ENCODE results near the gene IL3RA.
"Not testable (repeated sequence)": the region's sequence is repeated elsewhere in the genome, so short reads cannot be mapped to it uniquely, and the experiment has no call there.

Gene IL3RA

DNA sequence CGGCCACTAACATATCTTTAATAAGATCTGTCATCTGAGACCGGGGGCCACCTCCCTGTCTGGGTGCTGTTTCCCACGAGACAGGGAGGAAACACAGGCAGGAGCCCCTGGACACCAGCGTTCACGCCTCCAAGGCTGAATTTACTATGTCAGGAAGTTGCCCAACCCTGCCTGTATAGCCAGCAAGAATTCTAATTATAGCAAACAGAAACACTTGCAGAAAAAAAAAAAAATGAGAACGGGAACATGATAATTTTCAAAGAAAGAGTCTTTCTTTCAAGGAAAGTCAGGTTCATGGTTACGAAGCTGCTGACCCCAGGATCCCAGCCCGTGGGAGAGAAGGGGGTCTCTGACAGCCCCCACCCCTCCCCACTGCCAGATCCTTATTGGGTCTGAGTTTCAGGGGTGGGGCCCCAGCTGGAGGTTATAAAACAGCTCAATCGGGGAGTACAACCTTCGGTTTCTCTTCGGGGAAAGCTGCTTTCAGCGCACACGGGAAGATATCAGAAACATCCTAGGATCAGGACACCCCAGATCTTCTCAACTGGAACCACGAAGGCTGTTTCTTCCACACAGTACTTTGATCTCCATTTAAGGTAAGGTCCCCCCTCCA lies at the start of gene IL3RA:
Gene IL3RA, plus strand, starts transcription at position 455 of the 613 bp plus-strand sequence. CDS start 4,981 bp downstream, outside the sequence.
- no peak for DNase-seq (ENCODE audit: low spot score)

DNA sequence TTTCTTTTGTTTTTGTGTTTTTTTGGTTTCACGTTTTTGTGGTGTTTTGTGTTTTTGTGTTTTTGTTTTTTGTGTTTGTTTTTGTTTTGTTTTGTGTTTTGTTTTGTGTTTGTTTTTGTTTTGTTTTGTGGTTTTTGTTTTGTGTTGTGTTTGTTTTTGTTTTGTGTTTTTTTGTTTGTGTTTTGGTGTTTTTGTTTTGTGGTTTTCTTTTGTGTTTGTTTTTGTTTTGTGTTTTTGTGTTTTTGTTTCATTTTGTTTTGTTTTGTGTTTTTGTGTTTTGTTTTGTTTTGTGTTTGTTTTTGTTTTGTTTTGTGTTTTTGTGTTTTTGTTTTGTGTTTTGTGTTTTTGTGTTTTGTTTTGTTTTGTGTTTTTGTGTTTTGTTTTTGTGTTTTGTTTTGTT lies 47.0 kb upstream of the IL3RA start:
- no peak for DNase-seq (ENCODE audit: low spot score)

DNA sequence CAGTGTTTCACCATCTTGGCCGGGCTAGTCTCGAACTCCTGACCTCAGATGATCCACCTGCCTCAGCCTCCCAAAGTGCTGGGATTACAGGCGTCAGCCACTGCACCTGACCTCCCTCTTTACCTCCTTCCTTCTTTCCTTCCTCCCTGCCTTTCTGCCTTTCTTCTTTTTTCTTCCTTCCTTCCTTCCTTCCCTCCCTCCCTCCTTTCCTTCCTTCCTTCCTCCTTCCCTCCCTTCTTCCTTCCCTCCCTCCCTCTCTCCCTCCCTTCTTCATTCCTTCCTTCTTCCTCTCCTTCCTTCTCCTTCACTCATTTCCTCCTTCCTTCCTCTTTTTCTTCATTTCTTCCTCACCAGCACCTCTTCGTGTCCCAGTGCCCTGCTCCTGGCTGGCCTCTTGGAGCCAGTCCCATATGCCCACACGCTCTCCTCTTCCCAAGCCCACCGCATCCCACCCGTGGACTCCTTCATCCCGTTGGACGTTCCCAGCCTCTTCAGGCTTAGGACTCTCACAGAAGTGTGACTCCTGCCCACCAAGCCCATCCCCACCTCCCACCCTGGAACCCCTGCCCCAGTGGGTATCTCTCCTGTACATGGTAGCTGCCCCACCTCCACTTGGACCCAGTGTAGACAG lies 45.4 kb upstream of the IL3RA start:
- no peak for DNase-seq (ENCODE audit: low spot score)

DNA sequence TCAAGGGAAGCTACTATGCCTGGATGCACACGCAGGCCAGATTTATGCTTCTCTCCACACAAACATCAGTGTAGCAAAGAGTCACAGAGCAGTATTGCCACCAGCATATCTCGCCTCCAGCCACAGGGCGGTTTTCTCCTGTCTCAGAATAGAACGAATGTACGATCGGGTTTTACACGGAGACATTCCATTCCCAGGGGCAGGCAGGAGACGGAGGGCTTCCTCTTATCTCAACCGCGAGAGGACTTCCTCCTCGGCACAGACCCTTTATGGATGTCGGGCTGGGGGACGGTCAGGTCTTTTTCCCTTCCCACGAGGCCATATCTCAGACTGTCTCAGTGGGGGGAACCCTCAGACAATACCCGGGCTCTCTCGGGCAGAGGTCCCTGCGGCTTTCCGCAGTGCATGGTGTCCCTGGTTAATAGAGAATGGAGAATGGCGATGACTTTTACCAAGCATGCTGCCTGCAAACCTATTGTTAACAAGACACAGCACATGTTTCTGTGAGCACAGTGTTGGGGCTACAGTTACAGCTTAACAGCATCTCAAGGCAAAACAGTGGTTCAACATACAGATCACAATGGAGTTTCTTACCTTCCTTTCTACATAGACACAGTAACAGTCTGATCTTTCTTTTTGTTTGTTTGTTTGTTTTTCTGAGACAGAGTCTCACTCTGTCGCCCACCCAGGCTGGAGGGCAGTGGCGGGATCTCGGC lies 43.9 kb upstream of the IL3RA start:
- DNase-seq (ENCODE audit: low spot score): no peak

DNA sequence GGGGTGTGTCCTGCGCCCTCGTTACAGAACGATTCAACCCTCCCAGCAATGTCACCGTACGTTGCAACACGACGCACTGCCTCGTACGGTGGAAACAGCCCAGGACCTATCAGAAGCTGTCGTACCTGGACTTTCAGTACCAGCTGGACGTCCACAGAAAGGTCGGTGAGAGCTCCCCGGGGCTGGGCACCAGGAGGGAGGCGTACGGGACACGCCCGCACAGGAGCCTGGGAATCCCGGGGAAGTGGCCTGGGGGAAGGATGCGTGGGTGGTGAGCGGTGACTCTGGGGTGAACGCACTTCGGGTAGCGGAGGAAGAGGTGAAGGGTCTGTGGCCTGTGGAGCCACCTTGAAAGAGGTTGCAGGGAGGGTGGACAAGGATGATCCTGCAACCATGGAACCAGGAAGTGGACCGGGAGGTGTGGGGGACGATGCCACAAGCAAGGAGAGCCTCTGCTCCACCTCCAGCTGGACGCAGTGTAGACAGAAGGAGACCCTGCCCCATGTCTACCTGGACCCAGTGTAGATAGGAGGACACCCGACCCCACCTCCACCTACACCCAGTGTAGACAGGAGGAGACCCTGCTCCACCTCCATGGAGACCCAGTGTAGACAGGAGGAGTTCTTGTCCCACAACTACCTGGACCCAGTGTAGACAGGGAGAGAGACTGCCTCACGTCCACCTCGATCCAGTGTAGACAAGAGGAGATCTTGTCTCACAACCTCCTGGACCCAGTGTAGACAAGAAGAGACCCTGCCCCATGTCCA lies 42.1 kb upstream of the IL3RA start:
- DNase-seq (ENCODE audit: low spot score): no peak

DNA sequence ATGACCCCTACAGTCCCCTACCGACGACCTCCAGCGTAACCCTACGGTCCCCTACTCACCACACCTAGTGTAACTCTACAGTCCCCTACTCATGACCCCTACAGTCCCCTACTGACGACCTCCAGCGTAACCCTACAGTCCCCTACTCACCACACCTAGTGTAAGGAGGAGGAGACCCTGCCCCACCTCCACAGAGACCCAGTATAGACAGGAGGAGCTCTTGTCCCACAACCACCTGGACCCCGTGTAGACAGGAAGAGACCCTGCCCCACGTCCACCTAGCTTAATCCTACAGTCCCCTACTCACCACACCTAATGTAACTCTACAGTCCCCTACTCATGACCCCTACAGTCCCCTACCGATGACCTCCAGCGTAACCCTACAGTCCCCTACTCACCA lies 41.0 kb upstream of the IL3RA start:
- DNase-seq (ENCODE audit: low spot score): no peak

DNA sequence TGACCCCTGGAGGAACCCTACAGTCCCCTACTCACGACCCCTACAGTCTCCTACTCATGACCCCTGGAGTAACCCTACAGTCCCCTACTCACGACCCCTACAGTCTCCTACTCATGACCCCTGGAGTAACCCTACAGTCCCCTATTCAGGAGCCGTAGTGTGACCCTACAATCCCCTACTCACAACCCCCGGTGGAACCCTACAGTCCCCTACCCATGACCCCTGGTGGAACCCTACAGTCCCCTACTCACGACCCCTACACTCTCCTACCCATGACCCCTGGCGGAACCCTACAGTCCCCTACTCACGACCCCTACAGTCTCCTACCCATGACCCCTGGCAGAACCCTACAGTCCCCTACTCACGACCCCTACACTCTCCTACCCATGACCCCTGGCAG lies 39.0 kb upstream of the IL3RA start:
- not testable (repeated sequence) for DNase-seq (ENCODE audit: low spot score)

DNA sequence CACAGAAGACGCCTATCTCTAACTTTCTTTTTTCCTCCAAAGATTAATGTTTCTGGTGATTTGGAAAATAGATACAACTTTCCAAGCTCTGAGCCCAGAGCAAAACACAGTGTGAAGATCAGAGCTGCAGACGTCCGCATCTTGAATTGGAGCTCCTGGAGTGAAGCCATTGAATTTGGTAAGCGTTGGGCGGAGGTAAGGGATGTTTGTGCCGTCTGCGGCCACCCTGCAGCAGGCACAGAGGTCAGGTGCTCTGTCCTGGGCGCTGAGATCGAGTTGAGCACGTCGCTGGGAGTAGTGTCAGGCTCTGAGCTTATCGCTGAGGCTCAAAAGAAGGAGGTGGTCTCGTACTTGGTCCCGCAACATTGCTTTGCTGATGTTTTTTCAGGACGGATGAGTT lies 36.1 kb upstream of the IL3RA start:
- peak; percentile 56 for DNase-seq (ENCODE audit: low spot score)

DNA sequence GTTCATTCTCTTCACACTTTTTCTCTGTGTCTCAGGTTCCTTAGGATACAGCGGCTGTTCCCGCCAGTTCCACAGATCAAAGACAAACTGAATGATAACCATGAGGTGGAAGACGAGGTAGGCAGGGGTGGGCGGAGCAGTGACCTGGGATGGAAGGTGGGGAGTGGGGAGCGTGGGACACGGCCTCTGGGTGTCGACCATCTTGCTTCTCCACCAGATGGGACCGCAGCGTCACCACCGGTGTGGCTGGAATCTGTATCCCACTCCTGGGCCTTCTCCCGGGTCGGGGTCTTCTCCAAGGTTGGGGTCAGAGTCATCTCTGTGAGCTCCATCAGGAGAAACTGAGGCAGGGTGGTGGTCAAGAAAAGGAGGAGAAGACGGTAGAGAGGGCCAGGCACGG lies 31.2 kb upstream of the IL3RA start:
- no peak for DNase-seq (ENCODE audit: low spot score)

DNA sequence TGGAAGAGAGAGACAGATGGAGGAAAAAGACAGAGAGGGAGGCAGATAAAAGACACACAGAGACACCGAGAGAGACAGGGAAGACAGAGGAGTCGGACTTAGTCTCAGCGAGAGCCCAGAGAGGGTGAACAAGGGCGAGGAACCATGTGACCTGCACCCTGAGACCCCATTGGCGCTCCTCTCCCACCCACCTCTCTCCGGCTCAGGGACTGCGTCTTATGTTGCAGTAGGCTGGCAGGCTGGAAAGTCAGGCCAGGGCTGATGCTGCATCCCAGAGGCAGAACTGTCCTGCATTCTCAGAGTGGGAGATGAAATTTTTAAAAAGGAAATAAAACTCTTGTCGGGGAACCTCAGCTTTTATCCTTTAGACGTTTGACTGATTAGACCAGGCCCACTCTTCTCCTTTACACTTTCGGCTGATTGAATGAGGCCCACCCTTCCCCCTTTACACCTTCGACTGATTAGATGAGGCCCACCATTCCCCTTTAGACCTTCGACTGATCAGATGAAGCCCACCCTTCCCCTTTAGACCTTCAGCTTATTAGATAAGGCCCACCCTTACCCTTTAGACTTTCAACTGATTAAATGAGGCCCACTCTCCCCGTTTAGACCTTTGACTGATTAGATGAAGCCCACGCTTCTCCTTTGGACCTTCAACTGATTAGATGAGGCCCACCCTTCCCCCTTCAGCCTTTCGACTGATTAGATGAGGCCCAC lies 29.5 kb upstream of the IL3RA start:
- DNase-seq (ENCODE audit: low spot score): no peak

DNA sequence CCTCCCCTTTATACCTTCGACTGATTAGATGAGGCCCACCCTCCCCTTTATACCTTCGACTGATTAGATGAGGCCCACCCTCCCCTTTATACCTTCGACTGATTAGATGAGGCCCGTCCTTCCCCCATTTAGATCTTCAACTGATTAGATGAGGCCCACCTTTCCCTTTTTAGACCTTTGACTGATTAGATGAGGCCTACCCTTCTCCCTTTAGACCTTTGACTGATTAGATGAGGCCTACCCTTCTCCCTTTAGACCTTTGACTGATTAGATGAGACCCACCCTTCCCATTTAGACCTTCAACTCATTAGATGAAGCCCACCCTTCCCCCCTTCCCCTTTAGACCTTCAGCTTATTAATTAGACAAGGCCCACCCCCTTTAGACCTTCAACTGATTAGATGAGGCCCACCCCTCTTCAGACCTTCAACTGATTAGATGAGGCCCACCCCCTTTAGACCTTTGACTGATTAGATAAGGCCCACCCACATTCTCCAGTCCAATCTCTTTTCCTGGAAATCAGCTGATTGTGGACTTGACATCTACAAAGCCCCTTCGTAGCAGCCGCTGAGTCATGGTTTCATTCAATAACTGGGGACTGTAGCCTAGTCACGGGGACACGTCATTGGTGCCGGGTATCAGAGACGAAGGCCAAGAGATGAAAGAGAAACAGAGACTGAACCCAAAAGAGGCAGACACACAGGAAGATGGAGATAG lies 28.8 kb upstream of the IL3RA start:
- no peak for DNase-seq (ENCODE audit: low spot score)

DNA sequence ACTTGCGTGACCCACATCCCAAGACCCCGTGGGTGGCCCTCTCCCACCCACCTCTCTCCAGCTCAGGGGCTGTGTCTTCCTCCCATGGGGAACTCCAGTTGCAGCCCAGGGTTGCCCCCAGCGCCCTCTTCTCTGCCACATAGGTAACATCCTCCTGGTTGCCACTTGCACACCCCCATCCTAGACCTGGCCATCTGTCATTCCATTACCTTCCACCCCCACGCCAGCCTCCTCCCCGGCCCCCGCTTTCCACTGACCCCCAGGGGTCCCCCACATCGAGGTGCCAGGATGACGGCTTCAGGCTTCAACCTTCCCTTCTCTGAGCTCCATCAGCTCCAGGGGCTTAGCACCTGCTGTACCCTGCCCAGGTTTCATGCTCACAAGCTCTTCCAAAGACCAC lies 28.1 kb upstream of the IL3RA start:
- DNase-seq (ENCODE audit: low spot score): no peak

DNA sequence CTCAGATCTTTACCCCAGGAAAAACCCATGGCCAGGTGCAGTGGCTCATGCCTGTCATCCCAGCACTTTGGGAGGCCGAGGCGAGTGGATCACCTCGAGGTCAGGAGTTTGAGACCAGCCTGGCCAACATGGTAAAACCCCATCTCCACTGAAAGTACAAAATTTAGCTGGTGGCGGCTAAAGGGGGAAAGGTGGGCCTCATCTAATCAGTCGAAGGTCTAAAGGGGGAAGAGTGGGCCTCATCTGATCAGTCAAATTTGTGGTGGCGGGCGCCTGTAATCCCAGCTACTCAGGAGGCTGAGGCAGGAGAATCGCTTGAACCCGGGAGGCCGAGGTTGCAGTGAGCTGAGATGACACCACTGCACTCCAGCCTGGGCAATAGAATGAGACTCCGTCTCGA lies 27.7 kb upstream of the IL3RA start:
- DNase-seq (ENCODE audit: low spot score): not testable (repeated sequence)

DNA sequence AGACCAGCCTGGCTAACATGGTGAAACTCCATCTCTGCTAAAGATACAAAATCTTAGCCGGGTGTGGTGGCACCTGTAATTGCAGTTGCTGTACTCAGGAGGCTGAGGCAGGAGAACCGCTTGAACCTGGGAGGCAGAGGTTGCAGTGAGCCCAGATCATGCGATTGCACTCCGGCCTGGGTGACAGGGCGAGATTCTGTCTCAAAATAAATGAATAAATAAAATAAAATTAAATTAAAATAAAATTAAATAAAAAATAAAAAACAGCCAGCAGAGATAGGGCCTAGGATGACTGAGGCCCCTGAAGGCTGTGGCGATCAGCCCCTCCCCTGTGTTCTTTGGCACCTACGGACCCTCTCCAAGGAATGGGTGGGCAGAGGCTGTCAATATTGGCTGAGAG lies 22.8 kb upstream of the IL3RA start:
- DNase-seq (ENCODE audit: low spot score): no peak

DNA sequence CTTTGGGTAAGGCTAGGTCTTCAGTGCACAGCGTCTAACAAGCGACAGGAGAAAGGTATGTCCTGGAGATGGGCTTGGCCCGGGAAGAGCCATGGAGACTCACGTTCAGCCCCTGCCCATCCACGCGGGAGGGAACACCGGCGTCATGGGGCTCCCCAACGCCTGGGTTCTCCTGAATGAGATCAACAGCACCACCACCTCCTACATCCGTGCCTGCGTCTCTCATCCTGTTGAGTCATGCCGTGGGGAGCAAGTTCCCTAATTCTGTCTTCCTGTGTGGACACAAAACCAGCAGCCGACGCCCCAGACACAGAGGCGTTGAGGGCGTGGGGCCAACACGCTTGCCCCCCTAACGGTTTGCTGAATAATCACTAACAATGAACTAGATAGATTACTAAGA lies 20.1 kb upstream of the IL3RA start:
- DNase-seq (ENCODE audit: low spot score): no peak

DNA sequence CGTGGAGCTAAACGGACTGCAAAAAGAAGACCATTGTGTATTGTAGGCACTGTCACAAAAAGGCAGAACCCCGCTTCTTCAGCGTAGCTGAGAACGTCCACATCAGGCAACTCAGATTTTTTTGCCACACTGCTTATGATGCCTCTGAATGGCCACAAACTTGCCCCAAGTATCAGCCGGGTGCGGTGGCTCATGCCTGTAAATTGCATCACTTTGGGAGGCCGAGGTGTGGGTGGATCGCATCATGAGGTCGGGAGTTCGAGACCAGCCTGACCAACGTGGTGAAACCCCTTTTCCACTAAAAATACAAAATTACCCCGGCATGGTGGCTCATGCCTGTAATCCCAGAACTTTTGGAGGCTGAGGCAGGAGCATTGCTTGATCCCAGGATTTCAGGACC lies 14.9 kb upstream of the IL3RA start:
- no peak for DNase-seq (ENCODE audit: low spot score)

DNA sequence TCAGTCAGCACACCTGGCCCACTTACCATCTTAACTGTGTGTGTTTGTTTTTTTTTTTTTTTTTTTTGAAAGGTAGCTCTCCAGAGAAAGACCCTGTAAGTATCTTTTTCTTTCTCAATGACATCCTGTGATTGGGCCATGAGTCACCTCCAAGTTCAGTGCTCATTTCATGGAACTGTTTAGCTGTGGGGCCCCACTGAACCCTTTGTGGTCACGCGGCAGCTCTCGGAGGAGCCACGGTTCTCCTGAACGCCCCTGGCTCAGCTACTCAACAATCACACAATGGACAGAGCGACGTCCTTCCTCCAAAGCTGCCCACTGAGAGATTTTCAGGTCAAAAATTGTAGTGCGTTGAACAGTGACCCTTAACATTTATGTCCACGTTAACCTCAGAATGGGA lies 14.2 kb upstream of the IL3RA start:
- no peak for DNase-seq (ENCODE audit: low spot score)

DNA sequence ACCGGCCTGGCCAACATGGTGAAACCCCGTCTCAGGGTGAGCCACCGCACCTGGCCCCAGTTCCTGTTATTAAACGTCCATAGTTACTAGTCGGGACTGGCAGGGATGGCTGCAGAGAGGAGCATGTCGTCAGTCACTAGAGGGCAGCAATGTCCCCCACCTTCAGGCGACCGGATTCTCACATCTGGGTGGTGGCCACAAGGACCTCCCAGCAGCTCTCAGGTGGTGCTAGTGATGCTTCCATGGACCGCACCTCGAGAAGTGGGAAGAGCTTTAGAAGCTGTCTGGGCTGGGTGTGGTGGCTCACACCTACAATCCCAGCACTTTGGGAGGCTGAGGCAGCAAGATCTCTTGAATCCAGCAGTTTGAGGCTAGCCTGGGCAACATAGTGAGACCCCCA lies 13.3 kb upstream of the IL3RA start:
- DNase-seq (ENCODE audit: low spot score): peak; percentile 79

DNA sequence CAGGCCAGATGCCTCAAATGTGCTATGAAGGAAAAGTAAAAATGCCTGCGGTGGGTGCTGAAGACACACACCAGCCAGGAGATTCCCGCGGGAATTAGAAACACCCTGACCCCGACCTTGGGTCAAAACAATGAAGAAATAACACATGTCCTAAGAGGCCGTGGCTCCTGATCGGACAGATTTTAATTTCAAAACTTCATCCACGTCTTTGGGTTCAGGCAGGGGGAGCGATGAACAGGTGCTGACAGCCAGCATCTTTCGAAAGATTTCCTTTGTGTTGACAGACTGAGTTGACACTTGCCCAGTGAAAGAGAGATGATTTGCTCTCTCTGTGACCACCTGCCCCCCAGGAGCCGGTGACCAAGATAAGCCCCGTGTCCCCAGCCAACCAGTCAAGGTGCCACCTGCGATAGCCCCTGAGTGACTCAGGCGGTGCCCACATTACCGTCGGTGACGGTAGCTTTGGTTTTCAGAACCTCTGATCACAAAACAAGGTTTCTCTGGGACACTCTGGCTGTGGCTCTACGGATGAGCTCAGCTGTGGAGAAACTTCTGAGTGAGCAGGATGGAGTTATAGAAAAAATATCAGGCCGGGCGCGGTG lies 11.0 kb upstream of the IL3RA start:
- DNase-seq (ENCODE audit: low spot score): no peak

DNA sequence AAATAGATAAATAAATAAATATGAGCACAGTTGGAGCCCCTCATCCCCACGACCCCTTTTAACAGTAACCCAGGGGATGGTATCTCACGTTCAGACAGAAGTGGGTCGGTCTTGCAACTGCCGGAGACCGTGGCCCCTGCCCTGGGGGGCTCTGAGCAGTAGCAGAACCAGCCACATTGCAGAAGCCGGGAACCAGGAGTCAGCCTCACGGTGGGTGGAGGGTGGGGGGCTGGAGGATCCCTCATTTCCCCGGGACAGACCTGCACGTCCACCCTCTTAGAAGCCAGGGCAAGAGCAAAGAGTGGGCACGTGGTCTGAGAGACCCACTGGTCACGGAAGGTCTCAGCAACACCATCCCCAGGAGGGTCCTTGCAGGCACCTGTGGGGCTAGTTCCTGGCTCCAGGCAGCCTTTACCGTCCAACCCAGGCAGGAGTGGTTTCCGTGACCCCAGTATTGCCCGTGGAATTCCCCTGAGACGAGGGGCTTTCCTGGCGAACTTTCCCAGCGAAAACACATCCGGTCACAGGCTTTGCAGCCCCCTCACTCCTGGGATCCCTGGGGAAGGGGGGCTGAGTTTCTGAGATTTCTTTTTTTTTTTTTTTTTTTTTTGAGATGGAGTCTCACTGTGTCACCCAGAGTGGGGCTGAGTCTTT lies 8.8 kb upstream of the IL3RA start:
- no peak for DNase-seq (ENCODE audit: low spot score)

DNA sequence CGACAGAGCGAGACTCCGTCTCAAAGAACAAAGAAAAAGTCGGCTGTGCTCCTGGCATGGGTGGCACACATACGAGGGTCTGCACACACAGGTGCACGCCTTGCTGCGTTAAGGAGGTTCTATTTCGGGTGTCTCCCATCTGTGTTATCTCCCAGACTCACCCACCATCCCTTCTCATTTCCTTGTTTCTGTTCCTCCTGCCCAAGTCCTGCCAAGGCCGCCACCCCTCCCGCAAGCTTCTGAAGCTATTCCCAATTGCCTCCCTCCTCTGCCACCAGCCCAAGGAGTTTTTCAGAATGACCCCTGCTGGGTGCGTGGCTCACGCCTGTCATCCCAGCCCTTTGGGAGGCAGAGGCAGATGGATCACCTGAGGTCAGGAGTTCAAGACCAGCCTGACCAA lies 6.0 kb upstream of the IL3RA start:
- no peak for DNase-seq (ENCODE audit: low spot score)

Data from iPS-NIHi11 (cell line).